ENCODE results near the gene CEP192.

GRCh38 chr18:13035249-13035914 is 44.2 kb downstream of the CEP192 start:
- no peak for TF ChIP-seq CTCF (IDR thresholded peaks at IDR 0.05)
- TF ChIP-seq POLR2AphosphoS5 (IDR thresholded peaks at IDR 0.05) = no peak
- no peak for TF ChIP-seq POLR2A (IDR thresholded peaks at IDR 0.05)
- no peak for TF ChIP-seq EP300 (IDR thresholded peaks at IDR 0.05)

All from sigmoid colon (tissue), 4 donors.